Measurements from ENCODE around the gene PDGFD. TPM values are rescaled to one million over a fixed set of nuclear protein-coding genes. Genes with fewer than 3 reads are reported as not detected.

The PDGFD gene
- total and polyA plus RNA-seq, 2 donors (not counting 3 experiments of a cell fraction or from before 2014, with no cell fraction given): 6.3 to 13.1 TPM

- no peak overlapping the region for H3K4me2 ChIP-seq (ENCODE audit: insufficient read depth, low read length)
- ChIA-PET CTCF (interaction anchor here (0.6 to 2.2 kb wide), 5 partner anchors 12 to 470 kb away, joined by 3 to 23 read pairs (median 3); partner anchors contain the start of gene PDGFD), POLR2A (no interaction called here)
- H3K9me3 ChIP-seq (replicated peaks; ENCODE audit: control insufficient read depth, insufficient read depth, low read length): no peaks in the 10 kb centered on the region
- no peak overlapping the region for H3K27ac ChIP-seq (ENCODE audit: insufficient read depth, low read depth, low read length)
- H3K9me1 ChIP-seq (replicated peaks; ENCODE audit: control insufficient read depth, extremely low read depth, insufficient read depth, low read length): no peaks in the 10 kb centered on the region
- TF ChIP-seq CTCF (IDR thresholded peaks at IDR 0.05; ENCODE audit: extremely low read depth in 1 of 2, insufficient read depth in 1 of 2, low read depth in 1 of 2, low read length in 2 of 2) (peak in 1 of 2 donors; percentile 19), POLR2A (IDR thresholded peaks at IDR 0.05; ENCODE audit: low read depth, low read length) (no peak)
- intact Hi-C loops (cut with micrococcal nuclease): loop anchor here (1.0 to 10.0 kb wide), 7 partner anchors 224 to 1047 kb away; partner anchors contain the start of gene DYNC2H1
- no peaks in the 10 kb centered on the region for H3K79me2 ChIP-seq (ENCODE audit: control insufficient read depth, insufficient read depth, low read length)
- H3K27me3 ChIP-seq (ENCODE audit: control insufficient read depth in 2 of 2, insufficient read depth in 2 of 2, low read length in 2 of 2): no peaks in the 10 kb centered on the region
- H3K36me3 ChIP-seq (ENCODE audit: control insufficient read depth in 2 of 2, extremely low read depth in 1 of 2, insufficient read depth in 2 of 2, low read length in 2 of 2): no peaks in the 10 kb centered on the region
- no peak for FAIRE-seq
- H3K4me1 ChIP-seq (ENCODE audit: control insufficient read depth, extremely low read depth, insufficient read depth, low read length): peaks cover 6% of the 10 kb centered on the region
- H3K9ac ChIP-seq (replicated peaks; ENCODE audit: extremely low read depth, insufficient read depth, low read length): no peak overlapping the region
- BruUV-seq (replicated peaks): no TSS peak
- no peak overlapping the region for H2AFZ ChIP-seq (ENCODE audit: low read depth, low read length)
- DNase-seq (ENCODE audit: low read depth, low spot score): peak; percentile 41
- H4K20me1 ChIP-seq (replicated peaks; ENCODE audit: control insufficient read depth, extremely low read depth, insufficient read depth, low read length): no peaks in the 10 kb centered on the region
- dilution Hi-C loops (cut with MboI; ENCODE audit: extremely low pct_ligation_motif_present, low sequenced_read_pairs): no loop called here
- no peak overlapping the region for H3K4me3 ChIP-seq (replicated peaks in 1 of 3; ENCODE audit: insufficient read depth in 1 of 3, low read depth in 1 of 3, low read length in 3 of 3)
Measured at GRCh38 chr11:104151404-104152204, 12.3 kb downstream of the PDGFD start.

DNA sequence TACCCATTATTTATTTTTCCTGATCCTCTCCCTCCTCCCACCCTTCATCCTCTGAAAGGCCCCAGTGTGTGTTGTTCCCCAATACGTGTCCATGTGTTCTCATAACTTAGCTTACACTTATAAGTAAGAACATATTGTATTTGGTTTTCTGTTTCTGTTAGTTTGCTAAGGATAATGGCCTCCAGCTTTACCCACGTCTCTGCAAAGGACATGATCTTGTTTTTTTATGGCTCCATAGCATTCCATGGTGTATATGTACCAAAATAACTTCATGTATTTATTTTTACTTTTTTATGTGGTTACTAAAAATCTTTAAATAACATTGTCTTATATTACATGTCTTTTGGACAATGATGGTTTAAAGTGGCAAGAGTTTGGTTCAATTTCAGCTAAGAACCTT is 15.2 kb downstream of the PDGFD start:
- POLR2A ChIA-PET: no interaction called here
- no TSS peak for BruUV-seq (replicated peaks)
- Histone ChIP-seq H3K4me1 (ENCODE audit: control insufficient read depth, extremely low read depth, insufficient read depth, low read length) (peaks cover 6% of the 10 kb centered on the region), H3K9me1 (replicated peaks; ENCODE audit: control insufficient read depth, extremely low read depth, insufficient read depth, low read length) (no peaks in the 10 kb centered on the region), H3K36me3 (ENCODE audit: control insufficient read depth in 2 of 2, extremely low read depth in 1 of 2, insufficient read depth in 2 of 2, low read length in 2 of 2) (no peaks in the 10 kb centered on the region), H3K9ac (replicated peaks; ENCODE audit: extremely low read depth, insufficient read depth, low read length) (no peak overlapping the region), H3K27me3 (ENCODE audit: control insufficient read depth in 2 of 2, insufficient read depth in 2 of 2, low read length in 2 of 2) (no peaks in the 10 kb centered on the region), H3K9me3 (replicated peaks; ENCODE audit: control insufficient read depth, insufficient read depth, low read length) (no peaks in the 10 kb centered on the region), H3K4me3 (replicated peaks in 1 of 3; ENCODE audit: insufficient read depth in 1 of 3, low read depth in 1 of 3, low read length in 3 of 3) (no peak overlapping the region), H3K79me2 (ENCODE audit: control insufficient read depth, insufficient read depth, low read length) (no peaks in the 10 kb centered on the region), H3K27ac (ENCODE audit: insufficient read depth, low read depth, low read length) (no peak overlapping the region), H4K20me1 (replicated peaks; ENCODE audit: control insufficient read depth, extremely low read depth, insufficient read depth, low read length) (no peaks in the 10 kb centered on the region), H3K4me2 (ENCODE audit: insufficient read depth, low read length) (no peak overlapping the region), H2AFZ (ENCODE audit: low read depth, low read length) (no peak overlapping the region)
- no peak for FAIRE-seq
- no peak for DNase-seq (ENCODE audit: low read depth, low spot score)
- intact Hi-C loops (cut with micrococcal nuclease) (no loop called here), dilution Hi-C loops (cut with MboI; ENCODE audit: extremely low pct_ligation_motif_present, low sequenced_read_pairs) (no loop called here)
- no peak for TF ChIP-seq GATA2 (IDR thresholded peaks at IDR 0.05; ENCODE audit: insufficient read depth, insufficient read length, low read depth, low read length)
- TF ChIP-seq MYC (IDR thresholded peaks at IDR 0.05; ENCODE audit: low read depth, low read length): no peak
- TF ChIP-seq POLR2AphosphoS5 (IDR thresholded peaks at IDR 0.05; ENCODE audit: insufficient read depth, low read depth, low read length): no peak
- TF ChIP-seq MAX (IDR thresholded peaks at IDR 0.05; ENCODE audit: insufficient read depth, insufficient read length): no peak
- no peak for TF ChIP-seq JUN (IDR thresholded peaks at IDR 0.05; ENCODE audit: borderline replicate concordance, insufficient read depth, insufficient read length, low read depth)
- TF ChIP-seq POLR2A (IDR thresholded peaks at IDR 0.05; ENCODE audit: low read depth, low read length): no peak
- TF ChIP-seq EZH2 (IDR thresholded peaks at IDR 0.05; ENCODE audit: borderline replicate concordance, low read depth, low read length, severe bottlenecking): no peak
- TF ChIP-seq FOS (IDR thresholded peaks at IDR 0.05; ENCODE audit: borderline replicate concordance, insufficient read depth, low read length): no peak
- CTCF ChIA-PET: interaction anchor here (1.0 to 4.5 kb wide), 9 partner anchors 8 to 1743 kb away, joined by 3 to 25 read pairs (median 4); partner anchors contain the start of gene PDGFD

Measured in endothelial cell of umbilical vein (primary cell).